ENCODE data around the gene PCDHB11.
"Not testable (repeated sequence)": the region's sequence is repeated elsewhere in the genome, so short reads cannot be mapped to it uniquely, and the experiment has no call there.

PCDHB11 gene

DNA sequence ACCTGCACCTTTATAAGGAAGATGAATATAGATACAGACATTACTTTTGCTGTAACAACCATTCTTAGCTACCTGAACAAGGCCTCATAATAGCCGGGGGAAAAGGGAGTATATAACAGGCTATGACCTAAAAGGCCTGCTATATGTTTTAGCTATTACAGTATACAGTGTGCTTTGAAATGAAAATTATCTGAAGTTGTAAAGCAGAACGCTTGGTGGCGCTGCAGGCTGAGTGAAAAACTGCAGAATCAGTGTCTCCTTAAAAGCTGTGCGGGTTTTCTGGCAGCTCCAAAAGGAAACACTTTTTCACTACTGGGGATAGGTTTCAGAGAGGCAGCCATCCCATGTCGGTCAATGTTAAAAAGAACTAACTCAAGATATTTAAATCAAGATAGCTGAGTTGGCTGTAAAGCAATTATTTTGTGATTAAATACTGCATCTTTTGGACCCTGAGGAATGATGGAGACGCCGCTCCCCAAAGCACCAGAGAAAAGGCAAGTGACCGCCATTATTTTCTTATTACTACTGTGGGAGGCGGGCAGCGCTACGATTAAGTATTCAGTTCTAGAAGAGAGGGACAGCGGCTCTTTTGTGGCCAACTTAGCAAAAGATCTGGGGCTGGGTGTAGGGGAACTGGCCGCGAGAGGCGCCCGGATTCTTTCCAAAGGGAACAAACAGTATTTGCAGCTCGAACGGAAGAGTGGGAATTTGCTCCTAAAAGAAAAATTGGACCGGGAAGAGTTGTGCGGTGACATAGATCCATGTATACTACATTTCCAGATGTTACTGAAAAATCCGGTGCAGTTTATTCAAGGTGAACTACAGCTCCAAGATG lies 43.7 kb upstream of the PCDHB11 start:
- H3K27ac ChIP-seq, result no peak overlapping the region
- DNase-seq (ENCODE audit: low spot score), result no peak
- TF ChIP-seq, protein P1, sequence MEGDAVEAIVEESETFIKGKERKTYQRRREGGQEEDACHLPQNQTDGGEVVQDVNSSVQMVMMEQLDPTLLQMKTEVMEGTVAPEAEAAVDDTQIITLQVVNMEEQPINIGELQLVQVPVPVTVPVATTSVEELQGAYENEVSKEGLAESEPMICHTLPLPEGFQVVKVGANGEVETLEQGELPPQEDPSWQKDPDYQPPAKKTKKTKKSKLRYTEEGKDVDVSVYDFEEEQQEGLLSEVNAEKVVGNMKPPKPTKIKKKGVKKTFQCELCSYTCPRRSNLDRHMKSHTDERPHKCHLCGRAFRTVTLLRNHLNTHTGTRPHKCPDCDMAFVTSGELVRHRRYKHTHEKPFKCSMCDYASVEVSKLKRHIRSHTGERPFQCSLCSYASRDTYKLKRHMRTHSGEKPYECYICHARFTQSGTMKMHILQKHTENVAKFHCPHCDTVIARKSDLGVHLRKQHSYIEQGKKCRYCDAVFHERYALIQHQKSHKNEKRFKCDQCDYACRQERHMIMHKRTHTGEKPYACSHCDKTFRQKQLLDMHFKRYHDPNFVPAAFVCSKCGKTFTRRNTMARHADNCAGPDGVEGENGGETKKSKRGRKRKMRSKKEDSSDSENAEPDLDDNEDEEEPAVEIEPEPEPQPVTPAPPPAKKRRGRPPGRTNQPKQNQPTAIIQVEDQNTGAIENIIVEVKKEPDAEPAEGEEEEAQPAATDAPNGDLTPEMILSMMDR (conservative IDR thresholded peaks at IDR 0.05; ENCODE audit: low read depth), result 0 out of 2 replicates have a peak, but pooled peaks have one; percentile 10
- POLR2A ChIA-PET (ENCODE audit: low non-redundant PET), result no interaction called here
- CTCF ChIA-PET, result interaction anchor here (0.6 to 1.5 kb wide), 8 partner anchors 10 to 936 kb away, joined by 3 to 8 read pairs (median 4); partner anchors contain the start of genes PCDHA8 and PCDHB16

DNA sequence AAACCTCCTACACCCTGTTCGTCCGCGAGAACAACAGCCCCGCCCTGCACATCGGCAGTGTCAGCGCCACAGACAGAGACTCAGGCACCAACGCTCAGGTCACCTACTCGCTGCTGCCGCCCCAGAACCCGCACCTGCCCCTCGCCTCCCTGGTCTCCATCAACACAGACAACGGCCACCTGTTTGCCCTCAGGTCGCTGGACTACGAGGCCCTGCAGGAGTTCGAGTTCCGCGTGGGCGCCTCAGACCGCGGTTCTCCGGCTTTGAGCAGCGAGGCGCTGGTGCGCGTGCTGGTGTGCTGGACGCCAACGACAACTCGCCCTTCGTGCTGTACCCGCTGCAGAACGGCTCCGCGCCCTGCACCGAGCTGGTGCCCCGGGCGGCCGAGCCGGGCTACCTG lies 42.1 kb upstream of the PCDHB11 start:
- POLR2A ChIA-PET (ENCODE audit: low non-redundant PET); DNase-seq (ENCODE audit: low spot score): not testable (repeated sequence)

DNA sequence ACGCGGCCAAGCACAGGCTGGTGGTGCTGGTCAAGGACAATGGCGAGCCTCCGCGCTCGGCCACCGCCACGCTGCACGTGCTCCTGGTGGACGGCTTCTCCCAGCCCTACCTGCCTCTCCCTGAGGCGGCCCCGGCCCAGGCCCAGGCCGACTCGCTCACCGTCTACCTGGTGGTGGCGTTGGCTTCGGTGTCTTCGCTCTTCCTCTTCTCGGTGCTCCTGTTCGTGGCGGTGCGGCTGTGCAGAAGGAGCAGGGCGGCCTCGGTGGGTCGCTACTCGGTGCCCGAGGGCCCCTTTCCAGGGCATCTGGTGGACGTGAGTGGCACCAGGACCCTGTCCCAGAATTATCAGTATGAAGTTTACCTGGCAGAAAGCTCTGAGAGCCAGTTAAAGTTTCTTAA lies 41.5 kb upstream of the PCDHB11 start:
- DNase-seq (ENCODE audit: low spot score); CTCF ChIA-PET; H3K27ac ChIP-seq; POLR2A ChIA-PET (ENCODE audit: low non-redundant PET): not testable (repeated sequence)

More for the DNA sequence above, 42.1 kb upstream of the PCDHB11 start:
- H3K27ac ChIP-seq, CTCF ChIA-PET: not testable (repeated sequence)

DNA sequence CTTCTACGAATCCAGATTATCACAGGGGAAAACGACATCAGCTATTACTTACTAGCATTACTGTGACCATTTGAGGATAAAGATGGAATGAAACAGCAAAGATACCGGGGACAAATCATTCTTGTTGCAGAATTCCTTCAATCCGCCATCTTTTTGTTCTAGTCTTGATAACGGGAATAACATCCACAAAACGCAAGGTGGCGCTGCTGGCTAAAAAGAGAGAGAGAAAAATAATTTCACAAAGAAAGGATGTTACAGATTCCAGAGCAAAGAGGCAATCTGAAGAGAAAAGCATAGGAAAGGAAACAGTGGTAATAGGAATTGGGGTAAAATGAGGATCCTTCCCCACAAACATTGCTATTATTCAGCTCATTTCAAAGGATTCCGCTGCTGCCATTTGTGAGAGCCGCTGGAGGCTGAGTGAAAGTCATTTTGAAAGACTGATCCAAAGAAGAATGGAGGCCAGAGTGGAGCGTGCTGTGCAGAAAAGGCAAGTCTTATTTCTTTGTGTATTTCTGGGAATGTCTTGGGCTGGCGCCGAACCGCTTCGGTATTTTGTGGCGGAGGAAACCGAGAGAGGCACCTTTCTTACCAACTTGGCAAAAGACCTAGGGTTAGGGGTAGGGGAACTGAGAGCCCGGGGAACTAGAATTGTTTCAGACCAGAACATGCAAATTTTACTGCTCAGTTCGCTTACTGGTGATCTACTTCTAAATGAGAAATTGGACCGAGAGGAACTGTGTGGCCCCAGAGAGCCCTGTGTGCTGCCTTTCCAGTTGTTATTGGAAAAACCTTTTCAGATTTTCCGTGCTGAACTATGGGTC lies 26.8 kb upstream of the PCDHB11 start, which contains the start of gene PCDHB7:
Gene PCDHB7 (plus strand): TSS at position 264 of the 824 bp plus-strand sequence. CDS start 192 bp downstream, at position 456.
- ChIA-PET CTCF (interaction anchor here (0.7 to 0.8 kb wide), 2 partner anchors 41 to 218 kb away, joined by 3 to 4 read pairs; no protein-coding TSS in a partner anchor), POLR2A (ENCODE audit: low non-redundant PET) (no interaction called here)
- no peak within 1 kb of the TSS for H3K27ac ChIP-seq
- TF ChIP-seq, protein P1 (conservative IDR thresholded peaks at IDR 0.05; ENCODE audit: low read depth), result peak; percentile 78
- no peak for DNase-seq (ENCODE audit: low spot score)

DNA sequence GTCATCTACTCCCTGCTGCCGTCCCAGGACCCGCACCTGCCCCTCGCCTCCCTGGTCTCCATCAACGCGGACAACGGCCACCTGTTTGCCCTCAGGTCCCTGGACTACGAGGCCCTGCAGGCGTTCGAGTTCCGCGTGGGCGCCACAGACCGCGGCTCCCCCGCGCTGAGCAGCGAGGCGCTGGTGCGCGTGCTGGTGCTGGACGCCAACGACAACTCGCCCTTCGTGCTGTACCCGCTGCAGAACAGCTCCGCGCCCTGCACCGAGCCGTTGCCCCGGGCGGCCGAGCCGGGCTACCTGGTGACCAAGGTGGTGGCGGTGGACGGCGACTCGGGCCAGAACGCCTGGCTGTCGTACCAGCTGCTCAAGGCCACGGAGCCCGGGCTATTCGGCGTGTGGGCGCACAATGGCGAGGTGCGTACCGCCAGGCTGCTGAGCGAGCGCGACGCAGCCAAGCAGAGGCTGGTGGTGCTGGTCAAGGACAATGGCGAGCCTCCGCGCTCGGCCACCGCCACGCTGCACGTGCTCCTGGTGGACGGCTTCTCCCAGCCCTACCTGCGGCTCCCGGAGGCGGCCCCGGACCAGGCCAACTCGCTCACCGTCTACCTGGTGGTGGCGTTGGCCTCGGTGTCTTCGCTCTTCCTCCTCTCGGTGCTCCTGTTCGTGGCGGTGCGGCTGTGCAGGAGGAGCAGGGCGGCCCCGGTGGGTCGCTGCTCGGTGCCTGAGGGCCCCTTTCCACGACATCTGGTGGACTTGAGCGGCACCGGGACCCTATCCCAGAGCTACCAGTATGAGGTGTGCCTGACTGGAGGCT lies 24.9 kb upstream of the PCDHB11 start:
- DNase-seq (ENCODE audit: low spot score); POLR2A ChIA-PET (ENCODE audit: low non-redundant PET); CTCF ChIA-PET; H3K27ac ChIP-seq: not testable (repeated sequence)

DNA sequence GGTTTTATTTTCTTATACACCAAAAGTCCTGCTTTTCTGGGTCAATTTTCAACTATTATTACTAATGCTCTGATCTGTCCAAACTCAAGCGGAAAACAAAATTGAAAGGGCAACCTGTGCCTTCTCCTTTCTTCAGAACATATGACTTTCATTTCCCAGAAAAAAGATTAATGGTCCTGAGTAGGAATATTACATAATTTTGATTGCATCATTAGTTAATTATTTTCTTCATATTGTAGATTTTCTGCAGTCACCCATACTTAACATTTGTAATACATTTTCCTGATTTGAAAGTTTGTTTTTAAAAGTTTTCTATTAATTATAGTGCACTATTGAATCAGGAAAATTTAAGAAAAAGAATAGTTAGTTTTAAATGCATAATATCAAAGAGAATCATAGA lies 23.5 kb upstream of the PCDHB11 start:
- ChIA-PET CTCF (no interaction called here), POLR2A (ENCODE audit: low non-redundant PET) (no interaction called here)
- no peak for DNase-seq (ENCODE audit: low spot score)
- no peak overlapping the region for H3K27ac ChIP-seq
- TF ChIP-seq, protein P1 (conservative IDR thresholded peaks at IDR 0.05; ENCODE audit: low read depth), result no peak

DNA sequence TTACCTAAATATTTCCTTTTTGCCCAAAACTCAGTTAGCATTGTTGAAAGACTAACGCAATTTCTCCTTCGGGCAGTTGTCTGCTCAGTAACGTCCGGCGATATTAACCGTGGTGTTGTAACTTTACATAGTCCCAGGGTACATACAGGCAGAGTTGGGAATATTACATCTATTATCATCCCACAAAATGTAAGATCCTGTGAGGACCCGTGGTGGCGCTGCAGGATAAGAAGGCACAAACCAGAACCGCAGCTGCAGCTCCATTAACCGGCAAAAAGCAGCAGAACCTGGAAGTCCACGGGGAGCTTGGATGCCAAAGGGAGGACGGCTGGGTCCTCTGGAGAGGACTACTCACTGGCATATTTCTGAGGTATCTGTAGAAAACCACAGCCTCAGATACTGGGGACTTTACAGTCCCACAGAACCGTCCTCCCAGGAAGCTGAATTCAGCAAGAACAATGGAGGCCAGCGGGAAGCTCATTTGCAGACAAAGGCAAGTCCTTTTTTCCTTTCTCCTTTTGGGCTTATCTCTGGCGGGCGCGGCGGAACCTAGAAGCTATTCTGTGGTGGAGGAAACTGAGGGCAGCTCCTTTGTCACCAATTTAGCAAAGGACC lies 21.7 kb upstream of the PCDHB11 start, which contains the start of gene PCDHB8:
Gene PCDHB8 (plus strand): TSS at position 214 of the 615 bp plus-strand sequence. CDS start 245 bp downstream, at position 459.
- DNase-seq (ENCODE audit: low spot score); CTCF ChIA-PET; POLR2A ChIA-PET (ENCODE audit: low non-redundant PET); H3K27ac ChIP-seq: not testable (repeated sequence)

DNA sequence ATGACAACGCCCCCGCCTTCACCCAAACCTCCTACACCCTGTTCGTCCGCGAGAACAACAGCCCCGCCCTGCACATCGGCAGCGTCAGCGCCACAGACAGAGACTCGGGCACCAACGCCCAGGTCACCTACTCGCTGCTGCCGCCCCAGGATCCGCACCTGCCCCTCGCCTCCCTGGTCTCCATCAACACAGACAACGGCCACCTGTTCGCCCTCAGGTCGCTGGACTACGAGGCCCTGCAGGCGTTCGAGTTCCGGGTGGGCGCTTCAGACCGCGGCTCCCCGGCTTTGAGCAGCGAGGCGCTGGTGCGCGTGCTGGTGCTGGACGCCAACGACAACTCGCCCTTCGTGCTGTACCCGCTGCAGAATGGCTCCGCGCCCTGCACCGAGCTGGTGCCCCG lies 20.1 kb upstream of the PCDHB11 start:
- CTCF ChIA-PET; POLR2A ChIA-PET (ENCODE audit: low non-redundant PET); DNase-seq (ENCODE audit: low spot score); H3K27ac ChIP-seq: not testable (repeated sequence)

DNA sequence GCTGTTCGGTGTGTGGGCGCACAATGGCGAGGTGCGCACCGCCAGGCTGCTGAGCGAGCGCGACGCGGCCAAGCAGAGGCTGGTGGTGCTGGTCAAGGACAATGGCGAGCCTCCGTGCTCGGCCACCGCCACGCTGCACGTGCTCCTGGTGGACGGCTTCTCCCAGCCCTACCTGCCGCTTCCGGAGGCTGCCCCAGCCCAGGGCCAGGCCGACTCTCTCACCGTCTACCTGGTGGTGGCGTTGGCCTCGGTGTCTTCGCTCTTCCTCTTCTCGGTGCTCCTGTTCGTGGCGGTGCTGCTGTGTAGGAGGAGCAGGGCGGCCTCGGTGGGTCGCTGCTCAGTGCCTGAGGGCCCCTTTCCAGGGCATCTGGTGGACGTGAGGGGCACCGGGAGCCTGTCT lies 19.6 kb upstream of the PCDHB11 start:
- DNase-seq (ENCODE audit: low spot score); CTCF ChIA-PET; POLR2A ChIA-PET (ENCODE audit: low non-redundant PET); H3K27ac ChIP-seq: not testable (repeated sequence)
